H9 (cell line): ENCODE results near the gene CUEDC1. TPM values are rescaled to one million over a fixed set of nuclear protein-coding genes. Genes with fewer than 3 reads are reported as not detected.

Experiments
- DNase-seq: peaks from one replicate; pipeline ENCODE4 v3.0.0-alpha.2; 2017
- H2AFZ ChIP-seq: one replicate; pipeline ENCODE4 v1.6.1; 2013; ENCODE audit warnings: mild to moderate bottlenecking, low read length, control low read depth, moderate library complexity
- H2AK5ac ChIP-seq: 2 replicates; pipeline ENCODE4 v1.6.1; 2013; ENCODE audit warnings: low read length, control low read depth, mixed read lengths; ENCODE audit not compliant: insufficient read length
- H2BK120ac ChIP-seq: one replicate; pipeline ENCODE4 v1.6.1; 2013; ENCODE audit warnings: low read depth, mild to moderate bottlenecking, low read length, control low read depth, inconsistent platforms; ENCODE audit not compliant: poor library complexity, severe bottlenecking
- H2BK12ac ChIP-seq: 2 replicates; pipeline ENCODE4 v1.6.1; 2013; ENCODE audit warnings: low read length, control low read depth, mixed read lengths, low read depth; ENCODE audit not compliant: insufficient read length
- H2BK15ac ChIP-seq: 2 replicates; pipeline ENCODE4 v1.6.1; 2013; ENCODE audit warnings: low read depth, low read length, control low read depth
- H2BK20ac ChIP-seq: one replicate; pipeline ENCODE4 v1.6.1; 2013; ENCODE audit warnings: low read depth, mild to moderate bottlenecking, low read length, control low read depth, inconsistent platforms; ENCODE audit not compliant: poor library complexity, severe bottlenecking
- H2BK5ac ChIP-seq: 2 replicates; pipeline ENCODE4 v1.6.1; 2013; ENCODE audit warnings: low read length, control low read depth, mixed read lengths; ENCODE audit not compliant: insufficient read length
- H3K14ac ChIP-seq: 2 replicates; pipeline ENCODE4 v1.6.1; 2013; ENCODE audit warnings: low read length, control low read depth; ENCODE audit not compliant: insufficient read depth
- H3K18ac ChIP-seq: 2 replicates; pipeline ENCODE4 v1.6.1; 2013; ENCODE audit warnings: low read depth, mild to moderate bottlenecking, mixed read lengths, low read length, control low read depth; ENCODE audit not compliant: insufficient read length
- H3K23ac ChIP-seq: 2 replicates; pipeline ENCODE4 v1.6.1; 2013; ENCODE audit warnings: low read length, control low read depth, mixed read lengths, low read depth; ENCODE audit not compliant: insufficient read length
- H3K23me2 ChIP-seq: 2 replicates; pipeline ENCODE4 v1.6.1; 2013; ENCODE audit warnings: low read depth, mild to moderate bottlenecking, mixed read lengths, low read length, control low read depth; ENCODE audit not compliant: insufficient read length, poor library complexity, severe bottlenecking
- H3K27ac ChIP-seq: 2 replicates; pipeline ENCODE4 v1.5.1; 2013; ENCODE audit warnings: low read length, control low read depth, mixed read lengths, low read depth; ENCODE audit not compliant: insufficient read length
- H3K27me3 ChIP-seq: 2 replicates; pipeline ENCODE4 v1.6.1; 2013; ENCODE audit warnings: low read length, control low read depth, inconsistent platforms; ENCODE audit not compliant: insufficient read depth
- H3K4ac ChIP-seq: 2 replicates; pipeline ENCODE4 v1.6.1; 2013; ENCODE audit warnings: low read depth, mild to moderate bottlenecking, control low read depth, inconsistent platforms, low read length, moderate library complexity
- H3K4me1 ChIP-seq: 2 replicates; pipeline ENCODE4 v1.6.1; 2013; ENCODE audit warnings: low read length, control low read depth, inconsistent platforms; ENCODE audit not compliant: insufficient read depth
- H3K4me2 ChIP-seq: 2 replicates; pipeline ENCODE4 v1.6.1; 2013; ENCODE audit warnings: low read length, control low read depth, mixed read lengths; ENCODE audit not compliant: insufficient read length, insufficient read depth
- H3K56ac ChIP-seq: 2 replicates; pipeline ENCODE4 v1.6.1; 2013; ENCODE audit warnings: low read depth, mild to moderate bottlenecking, mixed read lengths, low read length, control low read depth; ENCODE audit not compliant: insufficient read length
- H3K79me1 ChIP-seq: 2 replicates; pipeline ENCODE4 v1.6.1; 2013; ENCODE audit warnings: low read depth, mild to moderate bottlenecking, moderate library complexity, low read length, control low read depth, inconsistent platforms; ENCODE audit not compliant: insufficient read depth, poor library complexity, severe bottlenecking
- H3K79me2 ChIP-seq: 2 replicates; pipeline ENCODE4 v1.6.1; 2013; ENCODE audit warnings: low read length, control low read depth, inconsistent platforms; ENCODE audit not compliant: insufficient read depth
- H3K9ac ChIP-seq: 2 replicates; pipeline ENCODE4 v1.6.1; 2013; ENCODE audit warnings: low read length, control low read depth, mixed read lengths; ENCODE audit not compliant: insufficient read length; ENCODE audit errors: extremely low read depth
- H3K9me3 ChIP-seq: one replicate; pipeline ENCODE4 v1.6.1; 2013; ENCODE audit warnings: low read depth, low read length, inconsistent platforms; ENCODE audit not compliant: control insufficient read depth
- H3T11ph ChIP-seq: one replicate; pipeline ENCODE4 v1.6.1; 2013; ENCODE audit warnings: mild to moderate bottlenecking, low read length, control low read depth, inconsistent platforms
- H4K20me1 ChIP-seq: one replicate; pipeline ENCODE4 v1.6.1; 2013; ENCODE audit not compliant: control insufficient read depth, insufficient read length, insufficient read depth
- H4K5ac ChIP-seq: 2 replicates; pipeline ENCODE4 v1.6.1; 2013; ENCODE audit warnings: low read depth, mild to moderate bottlenecking, mixed read lengths, low read length, control low read depth; ENCODE audit not compliant: insufficient read length
- H4K8ac ChIP-seq: replicated peaks from 2 replicates; pipeline ENCODE4 v1.6.1; 2013; ENCODE audit warnings: low read length, control low read depth, mixed read lengths, low read depth; ENCODE audit not compliant: insufficient read length
- H4K91ac ChIP-seq: 2 replicates; pipeline ENCODE4 v1.6.1; 2013; ENCODE audit warnings: low read depth, mild to moderate bottlenecking, moderate library complexity, mixed read lengths, low read length, control low read depth; ENCODE audit not compliant: insufficient read length
- H3K27ac Mint-ChIP-seq, 3 experiments: 2 replicates in 2 of 3; 3 replicates in 1 of 3; pipeline ENCODE4 v1.8.0; 2020 to 2021; ENCODE audit warnings: mixed read lengths in 3 of 3, mild to moderate bottlenecking in 1 of 3, moderate library complexity in 1 of 3
- H3K27me3 Mint-ChIP-seq: 2 replicates; pipeline ENCODE4 v1.8.0; 2021; ENCODE audit warnings: low read depth, mild to moderate bottlenecking, moderate library complexity, mixed read lengths
- H3K36me3 Mint-ChIP-seq, 3 experiments: 2 replicates in 2 of 3; 3 replicates in 1 of 3; pipeline ENCODE4 v1.8.0; 2020 to 2021; ENCODE audit warnings: low read depth in 3 of 3, mixed read lengths in 3 of 3; ENCODE audit not compliant: insufficient read depth in 1 of 3
- H3K4me1 Mint-ChIP-seq, 2 experiments: 2 replicates each; pipeline ENCODE4 v1.8.0; 2020; ENCODE audit warnings: mixed read lengths in 2 of 2
- H3K4me3 Mint-ChIP-seq, 2 experiments: 2 replicates in 1 of 2; 3 replicates in 1 of 2; pipeline ENCODE4 v1.8.0; 2020 to 2021; ENCODE audit warnings: mild to moderate bottlenecking in 2 of 2, mixed read lengths in 2 of 2, moderate library complexity in 1 of 2
- H3K9me3 Mint-ChIP-seq, 2 experiments: 2 replicates in 1 of 2; 3 replicates in 1 of 2; pipeline ENCODE4 v1.8.0; 2020; ENCODE audit warnings: mild to moderate bottlenecking in 2 of 2, mixed read lengths in 2 of 2, moderate library complexity in 1 of 2
- CTCF ChIP-seq: fragments of 200-600 bp; sonication (generic); conservative IDR thresholded peaks from 3 replicates; pipeline ENCODE4 v1.8.0; 2021; ENCODE audit warnings: antibody characterized with exemption, mild to moderate bottlenecking
- WGBS: extraction: QIAGEN DNeasy Blood & Tissue Kit; methylation state at CpG from one replicate; pipeline ENCODE4 v1.1.7; 2013; ENCODE audit warnings: missing lambda C conversion rate, low lambda C conversion rate, mixed read lengths; ENCODE audit not compliant: insufficient read length; ENCODE audit errors: extremely low coverage; 5-methylcytosine and 5-hydroxymethylcytosine counted together
- total RNA-seq: library from RNA; stranded (reverse); gene quantifications from 2 replicates; pipeline ENCODE4 v1.2.1, GENCODE V29; 2021

Gene CUEDC1
- total RNA-seq, 1 experiment from 2014 or later, result 7.3 TPM

GRCh38 chr17:57819867-57820266, 135.3 kb downstream of the CUEDC1 start:
- Mint-ChIP-seq H3K4me3 (no peak overlapping the region), H3K27ac (no peak overlapping the region), H3K36me3 (no peaks in the 10 kb centered on the region), H3K27me3 (peaks cover 7% of the 10 kb centered on the region; the same call in 1 of the 2 replicates), H3K4me1 (peaks cover 12 to 13% of the 10 kb centered on the region in 2 experiments), H3K9me3 (no peaks in the 10 kb centered on the region)
- H3K79me2 ChIP-seq, result no peaks in the 10 kb centered on the region
- H4K91ac ChIP-seq, result no peak overlapping the region
- H3K23ac ChIP-seq, result no peak overlapping the region
- no peak overlapping the region for H2BK20ac ChIP-seq
- H3K27me3 ChIP-seq, result no peaks in the 10 kb centered on the region
- no peak overlapping the region for H2BK12ac ChIP-seq
- no peak overlapping the region for H3K56ac ChIP-seq
- H3K4ac ChIP-seq, result no peak overlapping the region
- H3K4me2 ChIP-seq, result no peak overlapping the region
- H2BK120ac ChIP-seq, result no peak overlapping the region
- TF ChIP-seq CTCF, result no peak
- no peaks in the 10 kb centered on the region; the same call in 1 of the 2 replicates for H3K4me1 ChIP-seq
- H2BK15ac ChIP-seq, result no peak overlapping the region
- no peak overlapping the region for H3K9ac ChIP-seq
- no peak overlapping the region for H2BK5ac ChIP-seq
- no peaks in the 10 kb centered on the region for H3K9me3 ChIP-seq
- H3K23me2 ChIP-seq, result no peaks in the 10 kb centered on the region
- H3T11ph ChIP-seq, result no peak overlapping the region
- no peak overlapping the region for H3K27ac ChIP-seq
- no peak overlapping the region for H3K14ac ChIP-seq
- no CpG with 5 or more reads among the region's 5 CpGs for WGBS
- H2AK5ac ChIP-seq, result no peak overlapping the region
- H4K20me1 ChIP-seq, result no peaks in the 10 kb centered on the region
- H2AFZ ChIP-seq, result no peak overlapping the region
- no peaks in the 10 kb centered on the region for H3K79me1 ChIP-seq
- H4K5ac ChIP-seq, result no peak overlapping the region
- no peak for DNase-seq
- H3K18ac ChIP-seq, result no peak overlapping the region
- H4K8ac ChIP-seq, result no peak overlapping the region
